Measurements from ENCODE around the gene FKBP1B.

GRCh38 chr2:24020244-24020643 is 29.3 kb upstream of the FKBP1B start:
- no peak for TF ChIP-seq CTCF (IDR thresholded peaks at IDR 0.05; ENCODE audit: low read length)
- TF ChIP-seq EZH2 (optimal IDR thresholded peaks at IDR 0.05; ENCODE audit: low read depth, low read length): no peak
- no peak for TF ChIP-seq EZH2phosphoT487 (IDR thresholded peaks at IDR 0.05; ENCODE audit: low read length)
